Ectodermal cell (in vitro differentiated cells): ENCODE results near the gene TRAF3IP3.

Experiments used
- H3K27ac ChIP-seq: 2 replicates; pipeline ENCODE4 v1.7.0; 2013; ENCODE audit warnings: mild to moderate bottlenecking, low read depth, low read length; ENCODE audit not compliant: insufficient read depth, poor library complexity, severe bottlenecking
- H3K27me3 ChIP-seq: 2 replicates; pipeline ENCODE4 v1.7.0; 2013; ENCODE audit warnings: mild to moderate bottlenecking, low read length; ENCODE audit not compliant: insufficient read depth, control insufficient read depth, poor library complexity, severe bottlenecking
- H3K36me3 ChIP-seq: one replicate; pipeline ENCODE4 v1.7.0; 2013; ENCODE audit warnings: low read length; ENCODE audit not compliant: control insufficient read depth, insufficient read depth
- H3K4me1 ChIP-seq: one replicate; pipeline ENCODE4 v1.7.0; 2013; ENCODE audit warnings: low read length; ENCODE audit not compliant: control insufficient read depth, insufficient read depth
- H3K4me3 ChIP-seq: 2 replicates; pipeline ENCODE4 v1.7.0; 2013; ENCODE audit warnings: low read depth, low read length, control low read depth; ENCODE audit not compliant: insufficient read depth
- H3K9me3 ChIP-seq: 2 replicates; pipeline ENCODE4 v1.7.0; 2013; ENCODE audit warnings: mild to moderate bottlenecking, low read length, moderate library complexity; ENCODE audit not compliant: control insufficient read depth
- WGBS, 2 experiments: methylation state at CpG; one replicate each; pipeline ENCODE4 v1.1.7; 2013; ENCODE audit warnings: missing lambda C conversion rate in 2 of 2; 5-methylcytosine and 5-hydroxymethylcytosine counted together

Gene TRAF3IP3

GRCh38 chr1:209736490-209737117, 19.2 kb upstream of the TRAF3IP3 start:
- no peaks in the 10 kb centered on the region for H3K27me3 ChIP-seq
- no peaks in the 10 kb centered on the region for H3K4me1 ChIP-seq
- no peaks in the 10 kb centered on the region for H3K9me3 ChIP-seq
- H3K4me3 ChIP-seq = no peak overlapping the region
- 75 to 83% methylated on average over 3 of the region's 3 CpGs for WGBS, 2 experiments
- H3K36me3 ChIP-seq = no peaks in the 10 kb centered on the region
- no peak overlapping the region for H3K27ac ChIP-seq

GRCh38 chr1:209737118-209737505, 18.7 kb upstream of the TRAF3IP3 start:
- Histone ChIP-seq H3K27ac (no peak overlapping the region), H3K4me1 (no peaks in the 10 kb centered on the region), H3K36me3 (no peaks in the 10 kb centered on the region), H3K4me3 (no peak overlapping the region), H3K9me3 (no peaks in the 10 kb centered on the region), H3K27me3 (no peaks in the 10 kb centered on the region)
- WGBS, 2 experiments = 89 to 93% methylated on average over 5 of the region's 5 CpGs

GRCh38 chr1:209738270-209738669, 17.6 kb upstream of the TRAF3IP3 start:
- Histone ChIP-seq H3K27me3 (no peaks in the 10 kb centered on the region), H3K4me1 (no peaks in the 10 kb centered on the region), H3K4me3 (no peak overlapping the region), H3K36me3 (no peaks in the 10 kb centered on the region), H3K27ac (no peak overlapping the region), H3K9me3 (no peaks in the 10 kb centered on the region)
- WGBS, 2 experiments = 94 to 100% methylated on average over 1 of the region's 1 CpG

GRCh38 chr1:209741193-209741592, 14.7 kb upstream of the TRAF3IP3 start:
- no peak overlapping the region for H3K27ac ChIP-seq
- no peaks in the 10 kb centered on the region for H3K4me1 ChIP-seq
- H3K36me3 ChIP-seq = no peaks in the 10 kb centered on the region
- H3K9me3 ChIP-seq = no peaks in the 10 kb centered on the region
- 90 to 93% methylated on average over 3 of the region's 3 CpGs for WGBS, 2 experiments
- H3K4me3 ChIP-seq = no peak overlapping the region
- no peaks in the 10 kb centered on the region for H3K27me3 ChIP-seq

GRCh38 chr1:209741889-209742288, 14.0 kb upstream of the TRAF3IP3 start:
- H3K9me3 ChIP-seq = no peaks in the 10 kb centered on the region
- 86 to 87% methylated on average over 2 of the region's 2 CpGs for WGBS, 2 experiments
- no peaks in the 10 kb centered on the region for H3K4me1 ChIP-seq
- H3K27ac ChIP-seq = no peak overlapping the region
- no peaks in the 10 kb centered on the region for H3K27me3 ChIP-seq
- H3K4me3 ChIP-seq = no peak overlapping the region
- no peaks in the 10 kb centered on the region for H3K36me3 ChIP-seq

- 88 to 92% methylated on average over 8 of the region's 8 CpGs for WGBS, 2 experiments
- no peaks in the 10 kb centered on the region for H3K4me1 ChIP-seq
- no peak overlapping the region for H3K4me3 ChIP-seq
- no peaks in the 10 kb centered on the region for H3K27me3 ChIP-seq
- no peak overlapping the region for H3K27ac ChIP-seq
- no peaks in the 10 kb centered on the region for H3K36me3 ChIP-seq
- no peaks in the 10 kb centered on the region for H3K9me3 ChIP-seq
Measured at GRCh38 chr1:209742409-209743144, 13.3 kb upstream of the TRAF3IP3 start.

GRCh38 chr1:209743145-209743482, 12.7 kb upstream of the TRAF3IP3 start:
- Histone ChIP-seq H3K27me3 (no peaks in the 10 kb centered on the region), H3K4me3 (no peak overlapping the region), H3K4me1 (no peaks in the 10 kb centered on the region), H3K36me3 (no peaks in the 10 kb centered on the region), H3K9me3 (no peaks in the 10 kb centered on the region), H3K27ac (no peak overlapping the region)
- 86 to 88% methylated on average over 2 of the region's 2 CpGs for WGBS, 2 experiments

GRCh38 chr1:209746451-209747165, 9.2 kb upstream of the TRAF3IP3 start:
- Histone ChIP-seq H3K9me3 (no peaks in the 10 kb centered on the region), H3K4me3 (no peak overlapping the region)
- WGBS, 2 experiments = 97 to 100% methylated on average over 2 to 3 of the region's 4 CpGs

GRCh38 chr1:209747580-209748262, 8.1 kb upstream of the TRAF3IP3 start:
- no peak overlapping the region for H3K27ac ChIP-seq
- H3K27me3 ChIP-seq = no peaks in the 10 kb centered on the region
- no peaks in the 10 kb centered on the region for H3K4me1 ChIP-seq
- H3K4me3 ChIP-seq = peak overlapping the region; percentile 13
- WGBS, 2 experiments = 9% methylated on average over 37 of the region's 37 CpGs
- no peaks in the 10 kb centered on the region for H3K36me3 ChIP-seq
- H3K9me3 ChIP-seq = no peaks in the 10 kb centered on the region

More at GRCh38 chr1:209746451-209747165, 9.2 kb upstream of the TRAF3IP3 start:
- Histone ChIP-seq H3K27ac (no peak overlapping the region), H3K4me1 (no peaks in the 10 kb centered on the region), H3K27me3 (no peaks in the 10 kb centered on the region), H3K36me3 (no peaks in the 10 kb centered on the region)

- H3K4me1 ChIP-seq = no peaks in the 10 kb centered on the region
- no peaks in the 10 kb centered on the region for H3K36me3 ChIP-seq
- no peaks in the 10 kb centered on the region for H3K9me3 ChIP-seq
- no peak overlapping the region for H3K27ac ChIP-seq
- H3K27me3 ChIP-seq = no peaks in the 10 kb centered on the region
- 30 to 31% methylated on average over 4 of the region's 4 CpGs for WGBS, 2 experiments
- H3K4me3 ChIP-seq = no peak overlapping the region
Measured at GRCh38 chr1:209748620-209749019, 7.2 kb upstream of the TRAF3IP3 start.
